Uterus (tissue), 2 donors: ENCODE measurements around the gene SLC44A2.

Experiments used
- CTCF ChIP-seq, 4 experiments: fragments of 200-600 bp in 2 of 4; fragments of 450-650 bp in 2 of 4; sonication (generic) in 2 of 4; IDR thresholded peaks; one replicate each; pipeline ENCODE4 v1.5.1; 2016 to 2019; ENCODE audit warnings: antibody characterized with exemption in 4 of 4, mild to moderate bottlenecking in 2 of 4, moderate library complexity in 1 of 4
- POLR2A ChIP-seq, 2 donors: fragments of 450-650 bp; IDR thresholded peaks; one replicate each; pipeline ENCODE4 v1.6.1; 2016; ENCODE audit warnings: antibody characterized with exemption in 2 of 2, mild to moderate bottlenecking in 1 of 2, moderate library complexity in 1 of 2

GRCh38 chr19:10678813-10679212 is 53.5 kb downstream of the SLC44A2 start:
- TF ChIP-seq POLR2A (IDR thresholded peaks at IDR 0.05) (no peak), CTCF (IDR thresholded peaks at IDR 0.05) (no peak)
